Fibroblast of upper back skin (primary cell): ENCODE data around the gene DHFR.
"Not testable (repeated sequence)": the region's sequence is repeated elsewhere in the genome, so short reads cannot be mapped to it uniquely, and the experiment has no call there.

Experiments used
- DNase-seq: peaks from one replicate; pipeline ENCODE4 v3.0.0-alpha.2; 2013

The DHFR gene

DNA sequence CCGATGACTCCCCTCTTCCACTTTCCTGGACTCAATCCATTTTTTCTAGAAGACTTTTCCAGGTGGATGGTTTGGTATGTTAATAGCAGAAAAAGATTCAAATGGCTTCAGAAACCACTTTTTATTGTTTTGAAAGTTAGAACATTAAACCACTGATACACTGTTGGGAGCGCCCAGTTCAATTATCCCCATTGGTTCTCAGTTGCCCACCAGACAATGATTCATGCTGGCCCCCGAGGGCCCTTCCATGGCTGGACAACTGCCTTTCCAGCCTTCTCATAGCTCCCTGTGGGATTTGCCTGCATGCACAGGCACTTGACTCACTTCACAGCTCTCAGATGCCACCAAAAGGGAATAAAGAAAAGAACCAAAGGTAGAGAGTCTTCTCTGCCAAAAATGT, 63.4 kb downstream of the DHFR start:
- peak; percentile 16 for DNase-seq

DNA sequence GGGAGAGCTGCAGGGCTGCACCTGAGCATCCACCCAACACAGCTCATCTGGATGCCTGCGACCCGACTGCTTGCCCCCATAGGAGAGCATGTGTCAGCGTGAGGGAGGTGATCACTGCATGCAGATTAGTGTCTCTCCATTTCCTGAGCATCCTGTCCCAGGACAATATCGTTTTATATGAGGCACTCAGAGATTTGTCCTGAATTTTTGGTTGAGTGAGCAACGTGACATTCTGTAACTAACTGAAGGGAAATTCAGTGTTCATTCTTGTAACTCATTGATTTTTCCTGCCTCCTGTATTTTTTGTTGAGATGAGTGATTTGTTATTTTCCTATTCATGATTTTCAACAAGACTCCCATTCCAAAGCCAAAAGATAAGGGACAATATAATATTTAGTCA, 64.0 kb downstream of the DHFR start:
- no peak for DNase-seq

DNA sequence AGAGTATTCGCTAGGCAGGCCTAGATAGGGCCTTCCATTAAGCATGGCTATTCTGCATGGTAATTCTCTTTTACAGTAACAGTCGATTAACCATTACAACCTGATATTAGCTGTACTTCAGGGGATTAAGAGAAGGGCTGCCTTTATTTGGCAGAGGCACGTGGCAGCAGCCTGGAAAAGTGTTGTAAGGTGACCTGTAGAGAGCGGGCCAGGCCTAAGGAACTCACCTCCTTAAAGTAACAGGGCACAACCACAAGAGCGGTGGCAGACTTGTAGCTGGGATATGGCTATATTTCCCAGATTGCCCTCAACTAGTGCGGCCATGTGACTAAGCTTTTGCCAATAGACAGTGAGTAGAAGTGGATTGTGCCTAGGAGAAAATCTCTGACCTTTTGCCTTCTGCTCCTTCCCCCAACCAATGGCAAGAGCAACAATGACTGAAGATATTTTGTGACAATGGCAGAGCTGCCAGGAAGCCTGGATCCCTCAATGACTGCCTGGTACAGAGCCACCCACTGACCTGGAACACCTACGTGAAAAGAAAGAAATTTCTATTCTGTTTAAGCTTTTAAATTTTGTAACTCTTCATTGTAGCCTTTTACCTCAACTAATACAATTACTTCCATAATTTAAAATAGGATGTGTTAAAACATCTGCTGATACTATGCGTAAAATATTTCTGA, 65.8 kb downstream of the DHFR start:
- no peak for DNase-seq

DNA sequence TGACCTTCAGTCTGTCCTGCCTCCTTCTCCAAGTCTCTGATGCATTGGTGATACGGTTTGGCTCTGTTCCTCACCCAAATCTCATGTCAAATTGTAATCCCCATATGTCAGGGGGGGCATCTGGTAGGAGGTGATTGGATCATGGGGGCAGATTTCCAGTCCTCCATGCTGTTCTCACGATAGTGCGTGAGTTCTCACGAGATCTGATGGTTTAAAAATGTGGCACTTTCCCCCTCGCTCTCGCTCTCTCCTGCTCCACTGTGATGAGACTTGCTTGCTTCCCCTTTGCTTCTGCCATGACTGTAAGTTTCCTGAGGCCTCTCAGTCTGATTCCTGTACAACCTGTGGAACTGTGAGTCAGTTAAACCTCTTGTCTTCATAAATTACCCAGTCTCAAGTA, 70.0 kb downstream of the DHFR start:
- no peak for DNase-seq

DNA sequence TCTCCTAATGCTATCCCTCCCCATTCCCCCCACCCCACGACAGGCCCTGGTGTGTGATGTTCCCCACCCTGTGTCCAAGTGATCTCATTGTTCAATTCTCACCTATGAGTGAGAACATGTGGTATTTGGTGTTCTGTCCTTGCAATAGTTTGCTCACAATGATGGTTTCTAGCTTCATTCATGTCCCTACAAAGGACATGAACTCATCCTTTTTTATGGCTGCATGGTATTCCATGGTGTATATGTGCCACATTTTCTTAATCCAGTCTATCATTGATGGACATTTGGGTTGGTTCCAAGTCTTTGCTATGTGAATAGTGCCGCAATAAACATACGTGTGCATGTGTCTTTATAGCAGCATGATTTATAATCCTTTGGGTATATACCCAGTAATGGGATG, 74.5 kb downstream of the DHFR start:
- DNase-seq, result not testable (repeated sequence)

DNA sequence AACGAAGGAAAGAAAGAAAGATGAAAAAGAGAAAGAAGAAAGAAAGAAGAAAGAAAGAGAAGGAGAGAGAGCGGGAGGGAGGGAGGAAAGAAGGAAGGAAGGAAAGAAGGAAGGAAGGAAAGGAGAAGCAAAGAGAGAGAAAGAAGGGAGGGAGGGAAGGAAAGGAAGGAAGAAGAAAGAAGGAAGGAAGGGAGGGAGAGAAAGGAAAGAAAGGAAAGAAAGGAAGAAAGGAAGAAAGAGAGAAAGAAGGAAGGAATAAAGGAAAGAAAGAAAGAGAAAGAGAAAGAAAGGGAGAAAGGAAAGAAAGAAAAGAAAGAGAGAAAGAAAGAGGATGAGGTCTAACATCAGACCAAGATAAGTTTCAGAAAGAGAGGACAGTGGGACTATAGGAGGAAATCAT, 75.7 kb downstream of the DHFR start:
- DNase-seq, result no peak

DNA sequence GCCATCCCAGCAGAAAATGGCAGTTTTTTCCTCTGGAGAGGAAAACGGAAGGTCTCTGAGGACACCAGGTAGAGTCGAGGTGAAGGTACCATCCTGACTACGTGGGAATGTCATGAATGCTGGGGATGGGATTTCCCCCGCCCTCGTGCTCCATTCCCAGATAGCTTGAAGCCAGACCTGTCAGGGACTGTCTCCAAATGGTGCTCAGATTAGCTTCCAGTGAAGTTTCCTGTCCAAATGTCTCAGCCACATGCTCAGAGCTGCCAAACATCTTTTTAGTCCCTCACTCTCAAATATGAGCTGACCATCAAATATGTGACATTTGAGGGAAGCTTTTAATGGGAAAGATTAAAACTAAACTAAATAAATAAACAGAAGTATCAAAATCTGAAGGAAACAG, 77.1 kb downstream of the DHFR start:
- DNase-seq, result no peak

DNA sequence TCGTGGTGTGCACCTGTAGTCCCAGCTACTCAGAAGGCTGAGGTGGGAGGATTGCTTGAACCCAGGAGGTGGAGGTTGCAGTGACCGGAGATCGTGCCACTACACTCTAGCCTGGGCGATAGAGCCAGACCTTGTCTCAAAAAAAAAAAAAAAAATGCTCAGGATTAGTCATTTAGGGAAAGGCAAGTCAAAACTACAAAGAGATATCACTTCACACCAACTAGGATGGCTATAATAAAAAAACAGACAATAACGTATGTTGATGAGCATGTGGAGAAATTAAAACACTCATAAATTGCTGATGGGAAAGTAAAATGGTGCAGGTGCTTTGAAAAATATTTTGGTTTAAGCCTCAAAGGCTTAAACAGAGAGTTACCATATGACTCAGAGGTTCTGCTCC, 78.4 kb downstream of the DHFR start:
- no peak for DNase-seq
